Esophagus muscularis mucosa (tissue), 4 donors: ENCODE results near the gene RNASE8. TPM values are rescaled to one million over a fixed set of nuclear protein-coding genes. Genes with fewer than 3 reads are reported as not detected.

Experiments
- DNase-seq: peaks from one replicate; pipeline ENCODE4 v3.0.0-alpha.2; 2017; ENCODE audit errors: extremely low spot score
- H3K27ac ChIP-seq, 4 donors: fragments of 200-600 bp; sonication (generic); replicated peaks in 1 of 4; 1 replicate in 3 of 4; 2 replicates in 1 of 4; pipeline ENCODE4 v1.5.1; 2016 to 2019; ENCODE audit warnings: mild to moderate bottlenecking in 1 of 4
- H3K27me3 ChIP-seq, 4 donors: fragments of 200-600 bp; sonication (generic); one replicate each; pipeline versions ENCODE4 v1.5.1 to v1.6.0; 2016 to 2019
- H3K36me3 ChIP-seq, 4 donors: fragments of 200-600 bp; sonication (generic); one replicate each; pipeline ENCODE4 v1.5.1; 2016 to 2019
- H3K4me1 ChIP-seq, 4 donors: fragments of 200-600 bp; sonication (generic); one replicate each; pipeline ENCODE4 v1.5.1; 2016 to 2019
- H3K4me3 ChIP-seq, 4 donors: fragments of 200-600 bp; sonication (generic); 1 replicate in 2 of 4; 2 replicates in 2 of 4; pipeline ENCODE4 v1.5.1; 2016 to 2019; ENCODE audit warnings: mild to moderate bottlenecking in 4 of 4, moderate library complexity in 1 of 4
- H3K9me3 ChIP-seq, 4 donors: fragments of 200-600 bp; sonication (generic); 1 replicate in 3 of 4; 2 replicates in 1 of 4; pipeline ENCODE4 v1.5.1; 2016 to 2019
- EP300 ChIP-seq: sonication (generic); formaldehyde crosslinking; IDR thresholded peaks from one replicate; pipeline ENCODE4 v1.6.1; 2017; ENCODE audit warnings: antibody characterized with exemption
- POLR2A ChIP-seq: fragments of 450-650 bp; IDR thresholded peaks from one replicate; pipeline ENCODE4 v1.6.1; 2017; ENCODE audit warnings: antibody characterized with exemption, moderate library complexity, mild to moderate bottlenecking, low read depth
- POLR2AphosphoS5 ChIP-seq, 2 donors: sonication (generic); formaldehyde crosslinking; IDR thresholded peaks; one replicate each; pipeline ENCODE4 v1.6.1; 2017; ENCODE audit warnings: antibody characterized with exemption in 2 of 2
- WGBS: methylation state at CpG from one replicate; pipeline ENCODE4 v1.1.5; 2018; 5-methylcytosine and 5-hydroxymethylcytosine counted together
- intact Hi-C: fragments of 100-400 bp; cut with DNase I; formaldehyde crosslinking; loops from one replicate; pipeline ENCODE4 v1.15.1; 2023
- total RNA-seq, 4 donors: library from RNA; depleted of rRNA; stranded (reverse); fragments of >200 nt; gene quantifications; one replicate each; pipeline versions ENCODE4 v1.1.0 to v1.2.1, GENCODE V29; 2016
- TF ChIP-seq, protein P1 (sequence below), 3 experiments: fragments of 200-600 bp in 2 of 3; fragments of 450-650 bp in 1 of 3; sonication (generic) in 2 of 3; IDR thresholded peaks; one replicate each; pipeline ENCODE4 v1.5.1; 2017 to 2019; ENCODE audit warnings: antibody characterized with exemption in 3 of 3, mild to moderate bottlenecking in 2 of 3, moderate library complexity in 1 of 3

Gene RNASE8
- total RNA-seq, 4 donors from 2014 or later: not detected

DNA sequence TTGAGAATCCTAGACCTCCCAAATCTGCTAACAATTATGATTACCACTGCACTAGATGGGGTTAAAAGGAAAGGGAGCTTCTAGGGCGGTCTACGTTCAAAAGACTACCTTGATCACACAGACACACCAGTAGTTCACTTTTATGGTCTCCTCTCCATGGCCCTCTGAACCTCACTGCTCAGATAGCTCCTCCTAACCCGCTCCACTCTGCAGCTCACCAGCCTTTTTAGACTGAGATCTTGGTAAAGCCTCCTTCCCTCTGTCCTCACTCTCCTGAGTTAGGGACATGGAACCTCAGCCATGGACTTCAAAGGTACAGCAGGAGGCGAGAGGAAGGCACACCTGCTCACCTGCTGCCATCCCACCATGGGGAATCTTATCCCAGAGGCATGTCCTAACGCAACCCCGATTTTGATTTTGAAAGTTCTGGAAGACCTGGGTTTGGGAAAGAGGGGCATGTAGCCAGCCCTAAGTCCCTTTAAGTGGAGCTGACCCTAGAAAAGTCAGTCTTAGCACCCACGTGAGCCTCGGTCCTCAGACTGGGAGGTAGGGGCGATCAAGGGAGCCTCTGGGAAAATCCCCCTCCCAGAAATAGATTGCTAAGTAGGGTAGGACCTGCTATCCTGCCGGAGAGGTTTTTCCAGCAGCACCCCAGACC, 39.5 kb downstream of the RNASE8 start:
- Histone ChIP-seq H3K9me3 (no peaks in the 10 kb centered on the region), H3K27me3 (no peaks in the 10 kb centered on the region), H3K4me1 (peaks cover 27 to 72% (median 64%) of the 10 kb centered on the region in 4 donors), H3K4me3 (peak overlapping the region; percentile 76 to 89 (median 82)), H3K27ac (peak overlapping the region; percentile 97 to 98 (median 97)), H3K36me3 (peaks cover 6 to 13% (median 12%) of the 10 kb centered on the region in 4 donors)
- intact Hi-C loops: loop anchor here (10.0 kb wide), 1 partner anchor 168 kb away; the partner anchor contains the start of gene HNRNPC
- no peak for DNase-seq
- TF ChIP-seq POLR2AphosphoS5 (IDR thresholded peaks at IDR 0.05) (no peak), POLR2A (no peak), EP300 (no peak)
- TF ChIP-seq, protein P1, sequence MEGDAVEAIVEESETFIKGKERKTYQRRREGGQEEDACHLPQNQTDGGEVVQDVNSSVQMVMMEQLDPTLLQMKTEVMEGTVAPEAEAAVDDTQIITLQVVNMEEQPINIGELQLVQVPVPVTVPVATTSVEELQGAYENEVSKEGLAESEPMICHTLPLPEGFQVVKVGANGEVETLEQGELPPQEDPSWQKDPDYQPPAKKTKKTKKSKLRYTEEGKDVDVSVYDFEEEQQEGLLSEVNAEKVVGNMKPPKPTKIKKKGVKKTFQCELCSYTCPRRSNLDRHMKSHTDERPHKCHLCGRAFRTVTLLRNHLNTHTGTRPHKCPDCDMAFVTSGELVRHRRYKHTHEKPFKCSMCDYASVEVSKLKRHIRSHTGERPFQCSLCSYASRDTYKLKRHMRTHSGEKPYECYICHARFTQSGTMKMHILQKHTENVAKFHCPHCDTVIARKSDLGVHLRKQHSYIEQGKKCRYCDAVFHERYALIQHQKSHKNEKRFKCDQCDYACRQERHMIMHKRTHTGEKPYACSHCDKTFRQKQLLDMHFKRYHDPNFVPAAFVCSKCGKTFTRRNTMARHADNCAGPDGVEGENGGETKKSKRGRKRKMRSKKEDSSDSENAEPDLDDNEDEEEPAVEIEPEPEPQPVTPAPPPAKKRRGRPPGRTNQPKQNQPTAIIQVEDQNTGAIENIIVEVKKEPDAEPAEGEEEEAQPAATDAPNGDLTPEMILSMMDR (IDR thresholded peaks at IDR 0.05): no peak
- WGBS: 62% methylated on average over 10 of the region's 10 CpGs

DNA sequence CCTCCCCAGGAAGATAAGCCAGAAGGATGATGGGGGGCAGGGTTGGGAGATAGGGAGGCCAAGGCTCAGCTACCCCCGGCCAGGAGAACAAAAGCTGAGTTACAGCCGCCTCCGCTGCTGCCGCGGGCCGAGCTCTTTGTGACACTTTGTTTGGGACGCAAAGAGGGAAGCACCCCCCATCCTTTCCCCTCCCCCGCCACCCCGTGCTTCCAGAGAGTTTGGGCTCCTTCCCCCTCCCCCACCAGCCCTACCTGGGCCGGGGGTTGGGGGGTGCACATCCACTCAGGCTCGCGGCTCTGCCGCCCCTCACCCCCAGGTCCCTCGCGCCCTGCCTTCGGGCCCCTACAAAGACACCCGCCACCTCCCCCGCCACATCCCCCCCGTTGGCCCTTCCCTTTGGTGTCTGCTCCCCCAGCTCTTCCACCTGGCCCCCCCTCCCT, 40.0 kb downstream of the RNASE8 start:
- no peak for DNase-seq
- 0% methylated on average over 7 of the region's 19 CpGs for WGBS
- peak overlapping the region; percentile 76 to 89 (median 82) for H3K4me3 ChIP-seq
- no peaks in the 10 kb centered on the region for H3K27me3 ChIP-seq
- TF ChIP-seq EP300: no peak
- no peak for TF ChIP-seq POLR2AphosphoS5 (IDR thresholded peaks at IDR 0.05)
- TF ChIP-seq, protein P1 (IDR thresholded peaks at IDR 0.05): no peak
- TF ChIP-seq POLR2A: no peak
- peaks cover 27 to 72% (median 62%) of the 10 kb centered on the region in 4 donors for H3K4me1 ChIP-seq
- peak overlapping the region; percentile 97 to 98 (median 97) for H3K27ac ChIP-seq
- peaks cover 4 to 9% (median 7%) of the 10 kb centered on the region in 4 donors for H3K36me3 ChIP-seq
- intact Hi-C loops: loop anchor here (10.0 kb wide), 1 partner anchor 167 kb away; the partner anchor contains the start of gene HNRNPC
- no peaks in the 10 kb centered on the region for H3K9me3 ChIP-seq

DNA sequence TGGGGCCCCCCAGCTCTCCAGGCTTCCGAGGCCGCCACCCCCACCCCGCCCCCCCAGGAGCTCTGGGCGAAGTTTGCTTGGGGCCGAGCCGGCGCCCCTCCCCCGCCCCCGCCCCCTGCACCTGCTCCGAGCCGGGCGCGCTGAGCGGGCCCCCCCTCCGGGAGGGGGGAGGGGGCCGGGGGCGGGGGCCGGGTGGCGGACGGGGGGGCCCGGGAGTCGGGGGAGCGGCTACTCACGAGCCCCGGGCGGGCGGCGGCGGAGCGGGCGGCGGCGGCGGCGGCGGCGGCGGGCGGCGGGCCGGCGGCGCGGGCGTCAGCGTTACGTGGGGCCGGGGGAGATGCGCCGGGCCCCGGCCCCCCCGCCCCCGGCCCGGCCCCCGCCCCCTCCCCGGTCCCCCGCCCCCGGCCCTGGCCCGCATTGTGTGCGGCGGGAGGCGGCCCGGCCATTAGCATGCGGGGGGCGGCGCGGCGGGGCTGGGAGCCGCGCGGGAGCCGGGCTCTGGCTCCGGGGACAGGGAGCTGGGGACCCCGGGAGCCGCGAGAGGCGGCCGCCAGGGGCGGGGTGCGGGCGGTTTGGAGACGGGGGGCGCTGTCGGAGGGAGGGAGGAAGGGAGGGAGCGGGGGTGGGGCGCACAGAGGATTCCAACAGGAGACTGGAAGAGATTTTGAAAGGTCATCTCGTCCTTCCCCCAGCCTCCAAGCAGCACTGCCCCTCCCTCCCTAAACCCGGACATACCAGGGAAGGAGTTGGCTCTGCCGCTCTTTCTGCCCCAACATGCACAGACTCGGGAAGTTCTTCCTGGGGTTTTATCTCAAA, 40.7 kb downstream of the RNASE8 start, which contains the start of gene ZNF219:
Gene ZNF219 (minus strand): TSS at position 580 of the 816 bp plus-strand sequence. CDS start 5,064 bp downstream, outside the sequence.
- Histone ChIP-seq H3K9me3 (no peaks in the 10 kb centered on the region), H3K4me3 (peak within 1 kb of the TSS; percentile 76 to 89 (median 82)), H3K4me1 (peaks cover 33 to 72% (median 64%) of the 10 kb centered on the region in 4 donors), H3K27me3 (no peaks in the 10 kb centered on the region), H3K36me3 (peaks cover 0 to 3% (median 1%) of the 10 kb centered on the region in 4 donors), H3K27ac (peak within 1 kb of the TSS; percentile 97 to 98 (median 97))
- DNase-seq: no peak
- TF ChIP-seq EP300 (no peak), POLR2A (no peak), POLR2AphosphoS5 (IDR thresholded peaks at IDR 0.05) (peak; percentile 58 to 69)
- TF ChIP-seq, protein P1 (IDR thresholded peaks at IDR 0.05): peak in 1 of 3 experiments; percentile 22
- 3% methylated on average over 8 of the region's 90 CpGs for WGBS
- intact Hi-C loops: loop anchor here (10.0 kb wide), 1 partner anchor 167 kb away; the partner anchor contains the start of gene HNRNPC

DNA sequence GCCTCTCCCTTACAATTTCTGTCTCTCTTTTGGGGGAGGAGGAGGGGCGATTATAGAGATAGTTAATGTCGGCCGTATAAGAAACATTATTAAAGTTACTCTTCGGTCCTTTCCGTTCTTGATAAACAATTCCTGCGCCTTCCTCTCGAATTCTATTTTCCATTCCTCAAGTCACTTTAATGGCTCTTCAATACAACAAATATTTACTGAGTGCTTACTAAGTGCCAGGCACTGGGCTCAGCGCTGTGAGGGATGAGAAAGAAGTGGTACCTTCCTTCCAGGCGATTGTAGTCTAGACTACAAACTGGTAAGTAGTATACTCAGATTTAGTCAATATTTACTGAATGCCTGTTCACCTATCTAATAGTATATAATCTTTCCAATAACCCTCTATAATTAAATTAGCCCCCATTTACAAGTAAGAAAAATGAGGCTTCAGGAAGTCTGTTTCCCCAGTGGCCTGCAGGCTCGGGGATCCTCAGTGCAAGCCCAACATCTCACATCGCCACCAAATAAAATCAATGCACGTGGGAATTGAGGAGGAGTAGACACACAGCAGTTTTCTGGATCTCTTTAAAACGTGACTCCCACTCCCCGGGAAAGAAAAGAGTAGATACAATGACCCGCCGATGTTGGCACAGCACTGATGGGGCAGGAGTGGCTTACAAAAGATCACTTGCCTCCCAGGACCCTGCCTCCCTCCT, 41.4 kb downstream of the RNASE8 start:
- peak overlapping the region; percentile 76 to 89 (median 82) for H3K4me3 ChIP-seq
- H3K9me3 ChIP-seq: no peaks in the 10 kb centered on the region
- DNase-seq: no peak
- 9% methylated on average over 16 of the region's 16 CpGs for WGBS
- TF ChIP-seq POLR2AphosphoS5 (IDR thresholded peaks at IDR 0.05): no peak
- no peak for TF ChIP-seq POLR2A
- TF ChIP-seq EP300: no peak
- TF ChIP-seq, protein P1 (IDR thresholded peaks at IDR 0.05): no peak
- intact Hi-C loops: loop anchor here (10.0 kb wide), 1 partner anchor 166 kb away; the partner anchor contains the start of gene HNRNPC
- peak overlapping the region; percentile 97 to 98 (median 97) for H3K27ac ChIP-seq
- no peaks in the 10 kb centered on the region for H3K27me3 ChIP-seq
- H3K4me1 ChIP-seq: peaks cover 35 to 66% (median 62%) of the 10 kb centered on the region in 4 donors
- H3K36me3 ChIP-seq: no peaks in the 10 kb centered on the region
